ENCODE measurements around the gene KCNG1. TPM values are rescaled to one million over a fixed set of nuclear protein-coding genes. Genes with fewer than 3 reads are reported as not detected.
A peak's percentile ranks its signal among the peaks of the same experiment; 100 is the strongest.

KCNG1 gene
- total RNA-seq, 1 experiment from 2014 or later = 7.7 TPM

GRCh38 chr20:51013577-51014330 lies 9.2 kb downstream of the KCNG1 start:
- no peak for DNase-seq (ENCODE audit: low read depth)

- DNase-seq (ENCODE audit: low read depth) = no peak
These were observed 10.6 kb downstream of the KCNG1 start for GRCh38 chr20:51012357-51012756.

GRCh38 chr20:51011479-51011878 lies 11.4 kb downstream of the KCNG1 start:
- DNase-seq (ENCODE audit: low read depth) = no peak

GRCh38 chr20:51010932-51011331 lies 12.0 kb downstream of the KCNG1 start:
- no peak for DNase-seq (ENCODE audit: low read depth)

- no peak for DNase-seq (ENCODE audit: low read depth)
These were observed 12.9 kb downstream of the KCNG1 start for GRCh38 chr20:51010043-51010365.

- no peak for DNase-seq (ENCODE audit: low read depth)
These were observed 13.4 kb downstream of the KCNG1 start for GRCh38 chr20:51009303-51010042.

- no peak for DNase-seq (ENCODE audit: low read depth)
These were observed 14.2 kb downstream of the KCNG1 start for GRCh38 chr20:51008718-51009117.

- DNase-seq (ENCODE audit: low read depth) = no peak
These were observed 17.7 kb downstream of the KCNG1 start for GRCh38 chr20:51005214-51005613.

- DNase-seq (ENCODE audit: low read depth) = no peak
These were observed 18.1 kb downstream of the KCNG1 start for GRCh38 chr20:51004781-51005180.

GRCh38 chr20:51004305-51004727 lies 18.6 kb downstream of the KCNG1 start:
- no peak for DNase-seq (ENCODE audit: low read depth)

GRCh38 chr20:51003753-51004152 lies 19.2 kb downstream of the KCNG1 start:
- no peak for DNase-seq (ENCODE audit: low read depth)

- DNase-seq (ENCODE audit: low read depth) = no peak
These were observed 20.3 kb downstream of the KCNG1 start for GRCh38 chr20:51002633-51003032.

GRCh38 chr20:51001430-51002265 lies 21.3 kb downstream of the KCNG1 start:
- no peak for DNase-seq (ENCODE audit: low read depth)

GRCh38 chr20:50999355-50999754 lies 23.6 kb downstream of the KCNG1 start:
- DNase-seq (ENCODE audit: low read depth) = no peak

- peak; percentile 44 for DNase-seq (ENCODE audit: low read depth)
These were observed 25.7 kb downstream of the KCNG1 start for GRCh38 chr20:50996901-50997865.

GRCh38 chr20:50995506-50995905 lies 27.4 kb downstream of the KCNG1 start:
- peak; percentile 35 for DNase-seq (ENCODE audit: low read depth)

- DNase-seq (ENCODE audit: low read depth) = no peak
These were observed 29.0 kb downstream of the KCNG1 start for GRCh38 chr20:50993876-50994275.

GRCh38 chr20:50992733-50993457 lies 30.0 kb downstream of the KCNG1 start:
- peak; percentile 86 for DNase-seq (ENCODE audit: low read depth)

GRCh38 chr20:50992336-50992732 lies 30.6 kb downstream of the KCNG1 start:
- DNase-seq (ENCODE audit: low read depth) = no peak

- no peak for DNase-seq (ENCODE audit: low read depth)
These were observed 31.8 kb downstream of the KCNG1 start for GRCh38 chr20:50991076-50991475.
